H1 (cell line): ENCODE measurements around the gene RPP25L. TPM values are rescaled to one million over a fixed set of nuclear protein-coding genes. Genes with fewer than 3 reads are reported as not detected.

ENCODE experiments used
- ASH2L ChIP-seq: fragments of 200-600, 300-600 bp; sonication (generic); IDR thresholded peaks from one replicate; pipeline ENCODE4 v1.7.1; 2017; ENCODE audit warnings: low read length
- CBX5 ChIP-seq: fragments of 300-800, 300-1000 bp; sonication (generic); IDR thresholded peaks from 2 replicates; pipeline ENCODE4 v1.7.1; 2016; ENCODE audit warnings: antibody characterized with exemption, low read length, low read depth
- KDM1A ChIP-seq: fragments of 200-600, 300-600 bp; sonication (generic); IDR thresholded peaks from 2 replicates; pipeline ENCODE4 v1.7.1; 2016; ENCODE audit warnings: mild to moderate bottlenecking, low read length, borderline replicate concordance
- KDM4A ChIP-seq: IDR thresholded peaks from one replicate; pipeline ENCODE4 v1.7.1; 2012; ENCODE audit warnings: low read depth, mild to moderate bottlenecking, moderate library complexity, low read length, inconsistent platforms; ENCODE audit not compliant: severe bottlenecking
- PHF8 ChIP-seq: fragments of 200-600 bp; sonication (generic); conservative IDR thresholded peaks from 2 replicates; pipeline ENCODE4 v1.7.1; 2012; ENCODE audit warnings: low read depth, mild to moderate bottlenecking, inconsistent platforms, low read length, moderate library complexity
- POLR2A ChIP-seq, 2 experiments: IDR thresholded peaks; 1 replicate in 1 of 2; 2 replicates in 1 of 2; pipeline ENCODE4 v1.6.1; 2011; ENCODE audit warnings: low read depth in 2 of 2, low read length in 2 of 2, mild to moderate bottlenecking in 2 of 2; ENCODE audit errors: control extremely low read depth in 1 of 2
- POLR2AphosphoS5 ChIP-seq: IDR thresholded peaks from 2 replicates; pipeline ENCODE4 v1.6.1; 2011; ENCODE audit warnings: low read depth, low read length
- RBBP5 ChIP-seq: IDR thresholded peaks from 2 replicates; pipeline ENCODE4 v1.7.1; 2012; ENCODE audit warnings: low read depth, mild to moderate bottlenecking, inconsistent platforms, low read length, moderate library complexity, borderline replicate concordance
- RNF2 ChIP-seq: fragments of 200-900, 300-1000 bp; sonication (generic); IDR thresholded peaks from 2 replicates; pipeline ENCODE4 v1.7.1; 2016; ENCODE audit warnings: borderline replicate concordance, low read depth, mild to moderate bottlenecking, antibody characterized with exemption, low read length; ENCODE audit not compliant: poor library complexity, severe bottlenecking; ENCODE audit errors: missing control alignments
- SAP30 ChIP-seq: fragments of 300-600 bp; sonication (generic); IDR thresholded peaks from 2 replicates; pipeline ENCODE4 v1.7.1; 2012; ENCODE audit warnings: low read length, moderate library complexity, mild to moderate bottlenecking, inconsistent platforms; ENCODE audit not compliant: insufficient read depth, insufficient replicate concordance
- SIN3A ChIP-seq, 2 experiments: IDR thresholded peaks in 1 of 2; conservative IDR thresholded peaks in 1 of 2; 2 replicates each; pipeline ENCODE4 v1.6.1; 2011 to 2012; ENCODE audit warnings: low read length in 2 of 2, improper control_type of control experiment in 1 of 2, low read depth in 1 of 2, mild to moderate bottlenecking in 1 of 2
- SP4 ChIP-seq: IDR thresholded peaks from 2 replicates; pipeline ENCODE4 v1.6.1; 2012; ENCODE audit warnings: low read length, inconsistent platforms
- TAF1 ChIP-seq: IDR thresholded peaks from 2 replicates; pipeline ENCODE4 v1.6.1; 2011; ENCODE audit warnings: mild to moderate bottlenecking, low read depth, low read length
- TBP ChIP-seq: IDR thresholded peaks from 2 replicates; pipeline ENCODE4 v1.6.1; 2011; ENCODE audit warnings: low read depth, low read length, improper control_type of control experiment
- TEAD4 ChIP-seq: IDR thresholded peaks from 2 replicates; pipeline ENCODE4 v1.6.1; 2012; ENCODE audit warnings: low read depth, low read length, inconsistent platforms, mixed read lengths
- YY1 ChIP-seq: IDR thresholded peaks from 2 replicates; pipeline ENCODE4 v1.6.1; 2011; ENCODE audit warnings: low read depth, mild to moderate bottlenecking, low read length
- polyA plus RNA-seq, 7 experiments: library from polyadenylated mRNA; depleted of rRNA in 3 of 7; stranded (reverse) in 5 of 7; unstranded in 2 of 7; fragments of >200 nt in 5 of 7; fragments of 200-250 nt in 2 of 7; gene quantifications; 1 replicate in 5 of 7; 2 replicates in 1 of 7; 4 replicates in 1 of 7; pipeline versions ENCODE4 v1.2.1 to v1.2.3, GENCODE V29; 2011 to 2013; ENCODE audit warnings: missing spikeins in 2 of 7, mixed read lengths in 2 of 7
- total RNA-seq: library from RNA; stranded (reverse); fragmentation: NEBNext Ultra II Directional; extraction: Animal tissue kit (Norgen Biotek cat#: 25700); gene quantifications from 2 replicates; pipeline ENCODE4 v1.2.1, GENCODE V29; 2021
- TF ChIP-seq, protein P1 (sequence below), 3 experiments: IDR thresholded peaks; 1 replicate in 2 of 3; 2 replicates in 1 of 3; pipeline versions ENCODE4 v1.5.1 to v1.6.1; 2011; ENCODE audit warnings: low read length in 3 of 3, mild to moderate bottlenecking in 3 of 3, inconsistent platforms in 2 of 3, low read depth in 1 of 3, moderate library complexity in 1 of 3; ENCODE audit not compliant: insufficient read depth in 1 of 3; ENCODE audit errors: control extremely low read depth in 1 of 3
- TF ChIP-seq, protein P2 (sequence below): IDR thresholded peaks from 2 replicates; pipeline ENCODE4 v1.6.1; 2012; ENCODE audit warnings: inconsistent platforms
- TF ChIP-seq, protein P3 (sequence below): IDR thresholded peaks from 2 replicates; pipeline ENCODE4 v1.6.1; 2012; ENCODE audit warnings: inconsistent platforms

RPP25L gene
- total and polyA plus RNA-seq, 2 of the 8 experiments (the other 6 are each of a cell fraction or from before 2014, with no cell fraction given) = 21.6 to 75.0 TPM

DNA sequence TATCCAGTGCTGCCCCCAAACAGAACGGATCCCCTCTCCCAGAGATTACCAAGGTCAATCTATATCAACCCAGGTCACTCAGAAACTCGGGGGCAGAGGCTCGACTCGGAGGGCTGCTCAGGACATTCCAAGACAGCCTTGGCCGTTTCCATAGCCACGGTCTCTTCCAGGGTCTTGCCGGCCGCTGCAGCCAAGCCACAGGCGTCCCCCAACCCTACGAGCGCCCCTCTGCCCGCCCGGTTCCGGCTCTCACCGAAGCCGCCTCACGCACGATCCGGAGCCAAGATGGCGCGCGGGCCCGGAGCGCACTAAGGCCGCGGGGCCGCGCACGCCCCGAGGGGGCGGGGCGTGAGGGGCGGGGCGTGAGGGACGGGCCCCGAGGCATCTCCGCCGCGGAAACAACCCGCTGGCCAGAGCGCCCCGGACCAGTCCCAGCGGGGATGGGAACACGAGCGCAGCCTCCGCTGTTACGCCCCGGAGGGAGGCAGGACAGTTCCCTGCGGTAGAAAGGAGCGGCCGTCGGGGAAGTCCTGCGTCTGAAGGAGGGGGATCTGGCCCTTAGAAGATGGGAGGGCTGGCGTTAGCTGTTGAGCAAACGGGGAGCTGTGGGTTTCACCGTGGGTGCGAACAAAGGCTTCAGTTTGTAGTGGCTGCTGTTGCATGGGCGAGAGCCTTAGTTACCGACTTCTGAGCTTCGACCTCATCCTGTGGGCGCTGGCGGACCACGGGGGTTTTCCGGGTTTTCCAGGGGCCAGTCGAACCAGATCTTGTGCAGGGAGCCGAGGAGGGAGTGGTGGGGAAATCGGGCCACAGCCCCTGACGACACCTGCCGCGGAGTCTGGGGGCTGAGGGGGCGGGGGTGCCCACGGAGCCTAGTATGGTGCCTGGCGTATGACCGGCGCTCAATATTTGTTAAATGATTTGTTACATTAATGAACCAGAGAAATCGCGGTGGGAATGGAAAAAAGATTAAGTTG, at the start of gene RPP25L (continued):
- TF ChIP-seq, protein P1, sequence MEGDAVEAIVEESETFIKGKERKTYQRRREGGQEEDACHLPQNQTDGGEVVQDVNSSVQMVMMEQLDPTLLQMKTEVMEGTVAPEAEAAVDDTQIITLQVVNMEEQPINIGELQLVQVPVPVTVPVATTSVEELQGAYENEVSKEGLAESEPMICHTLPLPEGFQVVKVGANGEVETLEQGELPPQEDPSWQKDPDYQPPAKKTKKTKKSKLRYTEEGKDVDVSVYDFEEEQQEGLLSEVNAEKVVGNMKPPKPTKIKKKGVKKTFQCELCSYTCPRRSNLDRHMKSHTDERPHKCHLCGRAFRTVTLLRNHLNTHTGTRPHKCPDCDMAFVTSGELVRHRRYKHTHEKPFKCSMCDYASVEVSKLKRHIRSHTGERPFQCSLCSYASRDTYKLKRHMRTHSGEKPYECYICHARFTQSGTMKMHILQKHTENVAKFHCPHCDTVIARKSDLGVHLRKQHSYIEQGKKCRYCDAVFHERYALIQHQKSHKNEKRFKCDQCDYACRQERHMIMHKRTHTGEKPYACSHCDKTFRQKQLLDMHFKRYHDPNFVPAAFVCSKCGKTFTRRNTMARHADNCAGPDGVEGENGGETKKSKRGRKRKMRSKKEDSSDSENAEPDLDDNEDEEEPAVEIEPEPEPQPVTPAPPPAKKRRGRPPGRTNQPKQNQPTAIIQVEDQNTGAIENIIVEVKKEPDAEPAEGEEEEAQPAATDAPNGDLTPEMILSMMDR (IDR thresholded peaks at IDR 0.05; ENCODE audit: control extremely low read depth in 1 of 3, insufficient read depth in 1 of 3, low read depth in 1 of 3, low read length in 3 of 3) = peak in 1 of 3 experiments; percentile 3; a peak in 1 of 4 replicates
- TF ChIP-seq RNF2 (no peak), CBX5 (no peak), KDM1A (no peak; the same call in 1 of the 2 replicates), POLR2AphosphoS5 (peak; percentile 74), TBP (peak; percentile 50; the same call in 1 of the 2 replicates), SP4 (0 out of 2 replicates have a peak, but pooled peaks have one; percentile 16), ASH2L (peak; percentile 29), YY1 (peak; percentile 91), KDM4A (peak; percentile 90), SAP30 (no peak), POLR2A (IDR thresholded peaks at IDR 0.05; ENCODE audit: control extremely low read depth in 1 of 2, low read depth in 2 of 2, low read length in 2 of 2) (peak in 1 of 2 experiments; percentile 44; a peak in 1 of 3 replicates), TEAD4 (no peak), SIN3A (conservative IDR thresholded peaks at IDR 0.05 in 1 of 2, IDR thresholded peaks at IDR 0.05 in 1 of 2; ENCODE audit: low read depth in 1 of 2, low read length in 2 of 2) (0 out of 4 replicates have a peak, but pooled peaks of 1 of the 2 experiments have one; percentile 45), TAF1 (peak; percentile 83), PHF8 (peak; percentile 86), RBBP5 (peak; percentile 29; the same call in 1 of the 2 replicates)
- TF ChIP-seq, protein P2, sequence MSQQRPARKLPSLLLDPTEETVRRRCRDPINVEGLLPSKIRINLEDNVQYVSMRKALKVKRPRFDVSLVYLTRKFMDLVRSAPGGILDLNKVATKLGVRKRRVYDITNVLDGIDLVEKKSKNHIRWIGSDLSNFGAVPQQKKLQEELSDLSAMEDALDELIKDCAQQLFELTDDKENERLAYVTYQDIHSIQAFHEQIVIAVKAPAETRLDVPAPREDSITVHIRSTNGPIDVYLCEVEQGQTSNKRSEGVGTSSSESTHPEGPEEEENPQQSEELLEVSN = peak; percentile 36
- TF ChIP-seq, protein P3, sequence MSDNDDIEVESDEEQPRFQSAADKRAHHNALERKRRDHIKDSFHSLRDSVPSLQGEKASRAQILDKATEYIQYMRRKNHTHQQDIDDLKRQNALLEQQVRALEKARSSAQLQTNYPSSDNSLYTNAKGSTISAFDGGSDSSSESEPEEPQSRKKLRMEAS = peak; percentile 57
